GM18520 (cell line): ENCODE data around the gene ZNF273.

Experiments used
- ATAC-seq: cut with Tn5 transposase; IDR thresholded peaks from one replicate; pipeline ENCODE4 v1.9.1; 2021; ENCODE audit not compliant: unreplicated experiment

ZNF273 gene

GRCh38 chr7:64876792-64877713 lies 26.0 kb upstream of the ZNF273 start:
- ATAC-seq = no peak

DNA sequence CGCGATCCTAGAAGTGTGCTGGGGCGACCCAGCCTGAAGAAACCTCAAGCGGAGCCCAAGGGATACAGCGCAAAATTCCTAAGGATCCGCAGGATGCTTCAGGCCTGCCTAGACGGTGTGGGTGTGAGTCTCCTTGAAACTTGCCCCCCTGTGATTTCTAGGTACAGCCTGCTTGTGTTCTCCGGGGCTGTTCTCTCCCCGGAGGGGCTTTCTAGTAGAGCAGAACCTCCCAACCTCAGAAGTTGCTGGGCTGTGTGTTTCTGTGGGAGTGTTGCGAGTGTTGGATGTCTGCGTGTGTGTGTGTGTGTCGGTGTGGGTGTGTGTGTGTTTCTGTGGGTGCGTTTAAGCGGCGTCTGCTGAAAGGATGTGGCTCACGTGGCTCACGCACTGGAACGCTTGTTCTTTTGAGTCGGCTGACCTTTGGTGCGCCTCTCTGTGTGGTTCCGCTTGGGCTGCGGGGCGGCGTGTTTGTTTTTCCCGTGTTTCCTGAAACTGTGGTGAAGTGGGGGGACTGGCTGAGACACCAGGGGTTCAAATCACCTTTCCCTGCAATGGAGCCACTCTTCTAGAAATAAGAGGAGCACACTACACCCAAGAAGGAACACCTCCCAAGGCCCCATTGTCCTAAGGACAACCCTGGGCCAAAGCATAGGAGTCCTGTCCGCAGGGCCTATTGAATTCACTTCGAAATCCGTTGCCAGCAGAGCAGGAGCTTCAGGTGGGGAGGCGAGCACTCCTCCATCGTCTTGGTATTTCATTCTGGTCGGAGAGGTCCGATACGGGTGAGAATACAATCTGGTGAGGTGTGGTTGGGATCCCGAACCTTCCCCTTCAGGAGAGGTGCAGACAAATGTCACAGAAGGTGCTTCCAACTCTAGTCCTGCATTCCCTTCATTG lies 25.1 kb upstream of the ZNF273 start:
- no peak for ATAC-seq

GRCh38 chr7:64878684-64879083 lies 24.4 kb upstream of the ZNF273 start:
- no peak for ATAC-seq

GRCh38 chr7:64879086-64879730 lies 23.9 kb upstream of the ZNF273 start:
- no peak for ATAC-seq

GRCh38 chr7:64879800-64880199 lies 23.3 kb upstream of the ZNF273 start:
- ATAC-seq = no peak

DNA sequence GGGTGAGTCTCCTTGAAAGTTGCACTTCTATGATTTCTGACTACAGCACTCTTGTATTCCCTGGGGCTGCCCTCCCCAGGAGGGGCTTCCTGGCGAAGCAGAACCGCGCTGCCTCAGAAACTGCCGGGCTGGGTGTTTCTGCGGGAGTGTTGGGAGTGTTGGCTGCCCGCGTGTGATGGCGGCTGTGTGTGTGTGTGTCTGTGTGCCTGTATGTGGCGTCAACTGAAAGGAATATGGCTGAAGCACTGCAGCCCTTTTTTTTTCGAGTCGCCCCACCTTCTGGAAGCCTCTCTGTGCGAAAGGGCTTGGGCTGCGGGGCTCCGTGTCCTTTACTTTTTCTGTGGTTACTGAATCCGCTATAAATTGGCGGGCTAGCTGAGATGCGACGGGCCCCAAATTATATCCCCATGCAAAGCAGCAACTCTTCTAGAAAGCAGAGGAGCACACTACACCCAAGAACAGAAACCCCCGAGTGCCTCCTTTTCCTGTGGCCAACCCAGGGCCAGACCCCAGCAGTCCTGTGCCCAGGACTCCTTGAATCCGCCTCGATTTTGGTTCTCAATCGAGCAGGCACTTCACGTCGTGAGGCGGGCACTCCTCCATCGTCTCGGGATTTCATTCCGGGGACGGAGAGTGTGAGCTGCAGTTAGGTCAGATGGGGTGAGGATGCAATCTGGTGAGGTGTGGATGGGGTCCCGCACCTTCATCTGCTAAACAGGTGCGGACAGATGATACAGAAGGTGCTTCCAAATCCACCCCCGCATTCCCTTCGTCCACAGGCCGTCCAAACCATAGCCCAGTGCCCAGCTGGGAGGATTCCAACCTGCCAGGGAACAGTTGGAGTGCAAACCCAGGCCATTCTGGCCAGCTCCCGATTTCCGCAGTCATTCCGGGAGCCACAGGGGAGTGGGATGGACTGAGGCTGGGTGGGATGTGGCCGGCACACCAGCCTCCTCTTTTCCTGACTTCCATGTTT lies 22.5 kb upstream of the ZNF273 start:
- no peak for ATAC-seq

DNA sequence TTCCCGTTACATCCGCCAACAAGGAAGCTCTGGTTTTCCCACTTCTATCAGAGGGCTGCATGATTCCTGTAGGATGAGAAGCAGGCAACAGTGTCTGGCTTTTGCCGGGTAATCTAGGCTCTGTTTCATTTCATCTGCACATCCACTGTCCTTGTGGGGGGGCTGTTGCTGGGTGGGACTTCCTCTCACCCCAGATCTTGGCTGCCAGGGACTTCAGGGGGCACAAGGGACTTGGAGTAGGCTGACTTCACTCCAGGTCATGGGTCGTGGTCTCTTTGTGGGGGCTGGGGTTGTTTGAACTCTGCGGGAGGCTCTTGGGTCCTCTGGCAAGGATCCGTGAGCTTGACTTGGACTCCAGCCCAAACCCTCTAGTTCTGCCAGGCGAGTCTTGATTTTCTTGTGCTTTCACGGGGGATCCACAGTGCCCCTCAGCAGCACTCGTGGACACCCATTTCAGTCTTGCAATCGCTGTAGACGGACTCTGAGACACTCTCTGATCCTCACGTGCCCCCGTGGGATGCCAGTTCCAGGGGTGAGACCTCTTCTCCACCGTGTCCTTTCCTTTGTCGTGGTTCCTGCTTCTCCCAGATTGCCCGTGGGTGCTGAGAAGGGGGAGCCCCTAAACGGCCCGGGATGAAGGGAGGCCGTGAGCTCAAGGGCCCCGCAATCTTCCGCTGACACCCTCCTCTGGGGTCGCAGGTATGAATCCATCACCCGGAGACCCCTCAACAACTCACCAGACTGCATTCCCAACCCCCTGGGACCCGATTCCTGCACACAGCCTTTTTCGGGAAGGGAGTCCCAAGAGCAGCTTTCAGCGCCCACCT lies 21.4 kb upstream of the ZNF273 start:
- ATAC-seq = no peak

- no peak for ATAC-seq
These were observed 20.5 kb upstream of the ZNF273 start for GRCh38 chr7:64882341-64883112.

DNA sequence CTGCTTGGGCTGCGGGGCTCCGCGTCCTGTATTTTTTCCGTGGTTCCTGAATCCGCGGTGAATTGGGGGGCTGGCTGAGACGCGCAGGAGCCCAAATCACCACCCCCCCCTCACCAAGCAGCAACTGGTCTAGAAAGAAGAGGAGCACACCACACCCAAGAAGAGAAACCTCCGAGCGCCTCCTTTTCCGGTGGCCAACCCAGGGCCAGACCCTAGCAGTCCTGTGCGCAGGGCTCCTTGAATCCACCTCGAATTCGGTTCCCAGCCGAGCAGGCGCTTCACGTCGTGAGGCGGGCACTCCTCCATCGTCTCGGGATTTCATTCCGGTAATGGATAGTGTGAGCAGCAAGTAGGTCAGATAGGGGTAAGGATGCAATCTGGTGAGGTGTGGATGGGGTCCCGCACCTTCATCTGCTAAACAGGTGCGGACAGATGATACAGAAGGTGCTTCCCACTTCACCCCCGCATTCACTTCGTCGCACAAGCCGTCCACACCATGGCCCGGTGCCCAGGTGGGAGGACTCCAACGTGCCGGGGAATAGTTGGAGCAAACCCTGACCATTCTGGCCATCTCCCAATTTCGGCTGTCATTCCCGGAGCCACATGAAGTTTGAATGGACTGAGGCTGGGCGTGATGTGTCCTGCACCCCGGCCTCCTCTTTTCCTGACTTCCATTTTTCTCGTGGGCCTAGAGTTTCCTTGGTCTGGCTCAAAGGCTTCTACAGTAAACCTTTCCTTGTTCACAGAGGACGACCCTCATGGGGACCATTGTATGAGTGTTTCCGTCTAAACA lies 19.8 kb upstream of the ZNF273 start:
- no peak for ATAC-seq

DNA sequence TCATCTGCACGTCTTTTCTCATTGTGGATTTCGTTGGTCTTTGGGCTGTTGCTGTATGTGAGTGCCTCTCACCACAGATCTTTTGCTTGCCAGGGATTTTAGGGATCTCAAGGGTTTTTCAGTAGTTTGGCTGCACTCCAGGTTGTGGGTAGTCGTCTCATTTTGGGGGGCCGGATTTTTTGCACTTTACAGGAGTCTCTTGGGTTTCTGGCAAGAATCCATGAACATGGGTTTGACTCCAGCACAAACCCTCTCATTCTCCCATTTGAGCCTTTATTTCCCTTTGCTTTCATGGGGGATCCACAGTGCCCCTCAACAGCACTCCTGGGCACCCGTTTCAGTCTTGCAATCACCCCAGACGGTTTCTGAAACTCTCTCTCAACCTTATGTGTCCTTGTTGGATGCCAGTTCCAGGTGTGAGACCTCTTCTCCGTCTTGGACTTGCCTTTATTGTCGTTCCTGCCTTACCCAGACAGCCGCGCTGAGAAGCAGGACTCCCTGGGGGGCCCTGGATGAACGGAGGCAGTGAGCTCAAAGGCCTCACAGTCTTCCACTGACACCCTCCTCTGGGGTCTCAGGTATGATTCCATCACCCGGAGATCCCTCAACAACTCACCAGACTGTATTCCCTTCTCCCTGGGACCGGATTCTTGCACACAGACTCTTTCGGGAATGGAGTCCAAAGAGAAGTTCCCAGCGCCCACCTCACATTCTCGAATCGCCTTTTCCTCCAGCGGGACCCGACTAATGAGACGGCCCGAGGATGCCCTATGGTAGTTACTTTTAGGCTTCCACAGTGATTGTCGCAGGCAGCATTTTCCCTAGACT lies 18.8 kb upstream of the ZNF273 start:
- ATAC-seq = no peak

- no peak for ATAC-seq
These were observed 18.1 kb upstream of the ZNF273 start for GRCh38 chr7:64884913-64885370.

DNA sequence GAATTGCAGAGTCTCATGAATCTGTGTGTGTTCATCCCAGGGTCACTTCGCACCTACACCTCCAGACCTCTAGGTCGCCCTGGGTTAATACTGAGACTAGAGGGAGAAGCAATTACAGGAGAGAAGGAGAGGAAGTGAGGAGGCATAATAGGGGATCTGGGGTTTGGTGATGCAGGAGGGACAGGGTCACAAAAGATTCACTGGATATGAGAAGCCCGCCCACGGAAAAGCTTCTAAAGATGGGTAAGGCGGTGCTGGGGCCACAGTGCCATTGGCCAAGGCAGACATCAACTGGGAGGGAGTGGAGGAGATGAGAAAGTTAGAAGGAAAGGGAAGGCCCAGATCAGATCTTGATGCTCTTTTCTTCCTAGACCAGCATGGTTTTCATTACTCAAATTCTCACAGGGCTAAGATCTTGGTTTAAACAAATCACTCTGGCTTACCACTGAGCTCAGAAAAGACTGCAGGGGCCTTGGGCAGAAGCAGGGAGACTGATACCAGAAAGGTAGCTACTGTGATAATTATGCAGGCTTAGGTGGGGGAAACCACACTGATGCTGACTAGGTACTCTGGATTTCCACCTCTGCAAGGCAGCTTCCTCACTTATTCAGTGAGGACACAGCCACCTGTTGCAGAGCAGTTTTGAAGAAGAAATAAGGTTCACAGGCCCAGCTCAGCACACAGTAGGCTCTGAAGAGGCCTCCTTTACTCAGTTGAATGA lies 17.4 kb upstream of the ZNF273 start:
- no peak for ATAC-seq

DNA sequence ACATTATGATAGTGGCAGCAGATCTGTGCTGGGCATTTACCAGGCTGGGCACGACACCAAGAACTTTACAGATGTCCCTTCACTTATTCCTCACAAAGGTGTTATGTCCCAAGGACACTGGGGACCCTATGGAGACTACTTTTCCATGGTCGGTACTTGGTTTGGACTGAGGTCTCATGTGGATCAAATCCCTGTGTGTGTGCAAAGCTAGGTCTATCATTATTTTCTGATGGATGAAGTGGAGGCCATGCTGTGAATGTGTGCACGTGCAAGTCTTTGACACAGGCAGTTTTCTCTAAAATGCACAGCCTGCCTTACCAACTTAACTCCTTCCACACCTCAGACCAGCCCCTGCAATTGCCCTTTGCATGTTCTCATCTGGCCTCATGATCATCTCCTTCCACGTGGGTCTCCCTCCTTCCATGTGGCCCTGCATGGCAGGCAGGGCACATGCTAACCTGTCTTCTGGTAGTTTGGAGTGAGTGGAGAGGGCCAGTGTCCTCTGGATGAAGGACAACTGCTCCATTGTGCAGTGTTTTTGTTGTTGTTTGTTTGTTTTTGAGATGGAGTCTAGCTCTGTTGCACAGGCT lies 16.0 kb upstream of the ZNF273 start:
- no peak for ATAC-seq

- ATAC-seq = no peak
These were observed 15.1 kb upstream of the ZNF273 start for GRCh38 chr7:64887756-64888508.

DNA sequence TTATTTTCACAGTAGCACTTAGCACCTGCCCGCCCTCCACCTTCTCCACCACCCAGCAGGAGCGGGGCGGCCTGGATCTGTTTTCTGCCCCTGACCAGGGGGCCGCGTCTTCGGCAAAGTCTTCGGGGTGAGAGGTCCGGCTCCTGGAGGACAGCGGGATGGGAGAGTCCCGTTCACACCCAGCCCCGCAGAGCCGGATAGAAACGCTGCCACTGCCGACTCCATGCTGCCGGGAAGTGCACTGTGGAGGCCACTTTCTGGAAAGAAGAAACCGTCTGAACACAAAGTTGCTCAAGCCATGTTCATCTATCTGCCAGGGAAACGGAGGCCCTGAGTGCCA lies 14.5 kb upstream of the ZNF273 start:
- ATAC-seq = no peak
